Measurements from ENCODE around the gene FBXO38.

Gene FBXO38

GRCh38 chr5:148425808-148426207 is 42.0 kb downstream of the FBXO38 start:
- no peak overlapping the region for H3K4me3 ChIP-seq (replicated peaks in 1 of 2; ENCODE audit: low read depth in 2 of 2, low read length in 2 of 2)
- no peak for DNase-seq (ENCODE audit: low read depth in 2 of 2)
- TF ChIP-seq, protein P1, sequence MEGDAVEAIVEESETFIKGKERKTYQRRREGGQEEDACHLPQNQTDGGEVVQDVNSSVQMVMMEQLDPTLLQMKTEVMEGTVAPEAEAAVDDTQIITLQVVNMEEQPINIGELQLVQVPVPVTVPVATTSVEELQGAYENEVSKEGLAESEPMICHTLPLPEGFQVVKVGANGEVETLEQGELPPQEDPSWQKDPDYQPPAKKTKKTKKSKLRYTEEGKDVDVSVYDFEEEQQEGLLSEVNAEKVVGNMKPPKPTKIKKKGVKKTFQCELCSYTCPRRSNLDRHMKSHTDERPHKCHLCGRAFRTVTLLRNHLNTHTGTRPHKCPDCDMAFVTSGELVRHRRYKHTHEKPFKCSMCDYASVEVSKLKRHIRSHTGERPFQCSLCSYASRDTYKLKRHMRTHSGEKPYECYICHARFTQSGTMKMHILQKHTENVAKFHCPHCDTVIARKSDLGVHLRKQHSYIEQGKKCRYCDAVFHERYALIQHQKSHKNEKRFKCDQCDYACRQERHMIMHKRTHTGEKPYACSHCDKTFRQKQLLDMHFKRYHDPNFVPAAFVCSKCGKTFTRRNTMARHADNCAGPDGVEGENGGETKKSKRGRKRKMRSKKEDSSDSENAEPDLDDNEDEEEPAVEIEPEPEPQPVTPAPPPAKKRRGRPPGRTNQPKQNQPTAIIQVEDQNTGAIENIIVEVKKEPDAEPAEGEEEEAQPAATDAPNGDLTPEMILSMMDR (IDR thresholded peaks at IDR 0.05; ENCODE audit: low read depth, low read length) = no peak

DNA sequence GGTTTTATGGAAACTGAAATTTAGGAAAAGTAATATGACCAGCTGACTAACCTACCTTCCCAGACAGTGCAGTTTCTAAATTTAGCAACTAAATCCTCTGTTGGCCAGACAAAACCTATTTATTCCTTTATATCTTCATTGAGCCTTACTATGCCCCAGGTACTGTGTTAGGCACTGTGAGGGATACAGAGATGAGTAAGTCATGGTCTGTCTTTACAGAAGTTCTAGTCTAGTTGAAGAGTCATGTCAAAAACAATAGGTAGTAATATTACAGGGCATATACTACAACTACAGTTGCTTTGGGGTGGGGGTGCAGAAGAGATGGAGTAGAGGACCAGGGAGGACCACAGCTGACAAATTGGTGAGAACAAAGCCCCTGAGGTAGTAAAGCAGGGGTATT is 42.8 kb downstream of the FBXO38 start:
- TF ChIP-seq, protein P1 (IDR thresholded peaks at IDR 0.05; ENCODE audit: low read depth, low read length) = no peak
- H3K4me3 ChIP-seq (replicated peaks in 1 of 2; ENCODE audit: low read depth in 2 of 2, low read length in 2 of 2) = no peak overlapping the region
- DNase-seq (ENCODE audit: low read depth in 2 of 2) = no peak

- H3K4me3 ChIP-seq (replicated peaks in 1 of 2; ENCODE audit: low read depth in 2 of 2, low read length in 2 of 2) = no peak overlapping the region
- no peak for DNase-seq (ENCODE audit: low read depth in 2 of 2)
- TF ChIP-seq, protein P1 (IDR thresholded peaks at IDR 0.05; ENCODE audit: low read depth, low read length) = no peak
Observed at GRCh38 chr5:148427370-148428042, 43.7 kb downstream of the FBXO38 start.

DNA sequence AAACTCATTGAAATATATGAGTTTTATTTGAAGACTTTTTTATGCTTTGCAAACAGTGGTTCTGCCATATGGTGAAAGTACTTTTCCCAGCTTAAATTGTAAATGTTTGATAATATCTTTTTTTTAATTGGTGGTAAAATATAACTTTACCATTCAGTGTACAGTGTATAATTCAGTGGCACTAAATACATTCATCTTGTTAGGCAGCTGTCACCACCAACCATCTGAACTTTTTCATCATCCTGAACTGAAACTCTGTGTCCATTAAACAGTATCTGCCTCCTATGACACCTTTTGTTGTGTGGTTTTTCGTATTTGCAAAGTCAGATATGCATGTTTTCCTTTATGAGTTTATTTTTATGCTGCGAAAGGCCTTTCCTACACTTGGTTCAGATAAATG is 45.1 kb downstream of the FBXO38 start:
- no peak overlapping the region for H3K4me3 ChIP-seq (replicated peaks in 1 of 2; ENCODE audit: low read depth in 2 of 2, low read length in 2 of 2)
- no peak for DNase-seq (ENCODE audit: low read depth in 2 of 2)
- TF ChIP-seq, protein P1 (IDR thresholded peaks at IDR 0.05; ENCODE audit: low read depth, low read length) = no peak

DNA sequence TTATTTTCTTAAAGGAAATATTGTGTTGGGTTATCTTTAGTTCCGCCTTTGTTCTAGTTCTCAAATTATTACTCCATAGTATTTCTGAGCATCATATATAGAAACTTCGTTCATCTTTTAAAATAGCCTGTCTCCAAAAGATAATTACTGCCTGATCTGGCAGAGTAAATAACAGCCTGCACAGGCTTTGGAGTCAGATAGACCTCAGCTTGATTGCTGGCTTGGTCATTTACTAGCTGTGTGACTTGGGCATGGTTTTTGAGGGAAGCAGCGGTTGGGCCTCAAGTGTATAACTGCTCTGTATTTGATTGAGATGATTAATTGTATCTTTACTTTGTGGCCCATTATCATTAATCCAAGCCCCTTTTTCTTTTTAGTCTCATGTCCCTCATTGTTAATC is 50.1 kb downstream of the FBXO38 start:
- TF ChIP-seq, protein P1 (IDR thresholded peaks at IDR 0.05; ENCODE audit: low read depth, low read length) = no peak
- DNase-seq (ENCODE audit: low read depth in 2 of 2) = no peak
- H3K4me3 ChIP-seq (replicated peaks in 1 of 2; ENCODE audit: low read depth in 2 of 2, low read length in 2 of 2) = no peak overlapping the region

- TF ChIP-seq, protein P1 (IDR thresholded peaks at IDR 0.05; ENCODE audit: low read depth, low read length) = no peak
- DNase-seq (ENCODE audit: low read depth in 2 of 2) = no peak
- no peak overlapping the region for H3K4me3 ChIP-seq (replicated peaks in 1 of 2; ENCODE audit: low read depth in 2 of 2, low read length in 2 of 2)
Observed at GRCh38 chr5:148436029-148436428, 52.3 kb downstream of the FBXO38 start.

DNA sequence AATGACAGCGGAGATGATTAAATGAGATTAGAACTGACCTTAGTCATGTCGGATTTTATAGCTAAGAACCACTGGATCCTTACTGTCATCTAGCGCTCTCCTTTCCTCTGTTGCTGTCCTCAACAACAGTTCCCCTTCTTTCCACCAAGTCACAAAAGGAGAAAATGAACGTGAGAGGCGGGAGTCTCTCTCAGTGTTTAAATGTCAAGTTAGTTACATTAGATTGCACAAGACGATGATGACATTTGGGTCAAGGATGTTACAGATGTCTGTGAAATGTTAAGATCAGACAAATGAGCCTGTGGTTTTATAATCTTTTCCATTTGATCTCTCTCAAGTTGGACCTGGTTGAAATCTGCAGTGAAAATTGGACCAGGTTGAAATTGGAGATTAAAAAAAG is 53.5 kb downstream of the FBXO38 start:
- no peak overlapping the region for H3K4me3 ChIP-seq (replicated peaks in 1 of 2; ENCODE audit: low read depth in 2 of 2, low read length in 2 of 2)
- no peak for DNase-seq (ENCODE audit: low read depth in 2 of 2)
- TF ChIP-seq, protein P1 (IDR thresholded peaks at IDR 0.05; ENCODE audit: low read depth, low read length) = no peak

Data from cardiac fibroblast (primary cell).